Nephron (organoid): ENCODE data around the gene DCAF8.
A peak's percentile ranks its signal among the peaks of the same experiment; 100 is the strongest.

Experiments
- H3K27ac Mint-ChIP-seq, 3 experiments: 2 replicates each; pipeline ENCODE4 v1.8.0; 2020; ENCODE audit warnings: mixed read lengths in 3 of 3, mild to moderate bottlenecking in 2 of 3, moderate library complexity in 1 of 3
- H3K27me3 Mint-ChIP-seq: 2 replicates; pipeline ENCODE4 v1.8.0; 2021; ENCODE audit warnings: low read depth, mild to moderate bottlenecking, moderate library complexity, mixed read lengths
- H3K36me3 Mint-ChIP-seq: 2 replicates; pipeline ENCODE4 v1.8.0; 2020; ENCODE audit warnings: low read depth, mixed read lengths
- H3K4me1 Mint-ChIP-seq: 2 replicates; pipeline ENCODE4 v1.8.0; 2020; ENCODE audit warnings: mixed read lengths
- H3K4me3 Mint-ChIP-seq, 3 experiments: 2 replicates each; pipeline ENCODE4 v1.8.0; 2020; ENCODE audit warnings: mild to moderate bottlenecking in 3 of 3, mixed read lengths in 3 of 3, moderate library complexity in 2 of 3
- H3K9me3 Mint-ChIP-seq: 2 replicates; pipeline ENCODE4 v1.8.0; 2020; ENCODE audit warnings: mixed read lengths
- CTCF ChIP-seq, 3 experiments: fragments of 200-600 bp; sonication (generic); IDR thresholded peaks; one replicate each; pipeline ENCODE4 v1.5.0; 2021; ENCODE audit warnings: antibody characterized with exemption in 3 of 3; ENCODE audit not compliant: unreplicated experiment in 3 of 3

DCAF8 gene

GRCh38 chr1:160168016-160168415, 94.3 kb downstream of the DCAF8 start:
- Mint-ChIP-seq H3K27me3 (peaks cover 20% of the 10 kb centered on the region), H3K36me3 (no peaks in the 10 kb centered on the region), H3K4me1 (peaks cover 30% of the 10 kb centered on the region), H3K27ac (peak overlapping the region; percentile 18 to 59 (median 34)), H3K4me3 (no peak overlapping the region), H3K9me3 (no peaks in the 10 kb centered on the region)
- no peak for TF ChIP-seq CTCF (IDR thresholded peaks at IDR 0.05; ENCODE audit: unreplicated experiment in 3 of 3)

DNA sequence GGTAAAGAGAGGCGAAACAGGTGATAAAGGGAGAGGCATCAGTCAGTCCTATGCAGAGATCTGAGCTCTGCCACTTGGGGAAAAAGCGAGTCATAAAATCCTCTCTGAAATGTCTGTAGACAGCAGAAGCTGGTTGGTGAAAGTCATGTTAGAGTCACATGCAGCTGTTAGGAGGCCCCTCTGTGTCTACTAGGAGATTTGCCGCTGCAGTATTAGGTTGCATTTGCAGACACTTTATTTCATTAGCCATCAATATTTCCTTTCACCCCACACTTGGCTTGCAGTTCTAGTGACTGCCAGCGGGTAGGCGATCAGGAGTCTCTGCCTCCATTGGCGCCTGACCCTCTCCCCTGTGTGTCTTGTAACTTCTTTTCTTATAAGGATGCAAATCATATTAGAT, 94.8 kb downstream of the DCAF8 start:
- H3K4me1 Mint-ChIP-seq: peaks cover 30% of the 10 kb centered on the region
- no peaks in the 10 kb centered on the region for H3K9me3 Mint-ChIP-seq
- no peak overlapping the region for H3K4me3 Mint-ChIP-seq
- no peak for TF ChIP-seq CTCF (IDR thresholded peaks at IDR 0.05; ENCODE audit: unreplicated experiment in 3 of 3)
- H3K36me3 Mint-ChIP-seq: no peaks in the 10 kb centered on the region
- H3K27ac Mint-ChIP-seq: peak overlapping the region; percentile 18 to 59 (median 50)
- peaks cover 20% of the 10 kb centered on the region for H3K27me3 Mint-ChIP-seq

GRCh38 chr1:160167056-160167455, 95.3 kb downstream of the DCAF8 start:
- no peak for TF ChIP-seq CTCF (IDR thresholded peaks at IDR 0.05; ENCODE audit: unreplicated experiment in 3 of 3)
- Mint-ChIP-seq H3K36me3 (no peaks in the 10 kb centered on the region), H3K9me3 (no peaks in the 10 kb centered on the region), H3K27ac (peak overlapping the region in 2 of 3 experiments; percentile 43 to 50), H3K27me3 (peaks cover 20% of the 10 kb centered on the region), H3K4me1 (peaks cover 30% of the 10 kb centered on the region), H3K4me3 (no peak overlapping the region)

DNA sequence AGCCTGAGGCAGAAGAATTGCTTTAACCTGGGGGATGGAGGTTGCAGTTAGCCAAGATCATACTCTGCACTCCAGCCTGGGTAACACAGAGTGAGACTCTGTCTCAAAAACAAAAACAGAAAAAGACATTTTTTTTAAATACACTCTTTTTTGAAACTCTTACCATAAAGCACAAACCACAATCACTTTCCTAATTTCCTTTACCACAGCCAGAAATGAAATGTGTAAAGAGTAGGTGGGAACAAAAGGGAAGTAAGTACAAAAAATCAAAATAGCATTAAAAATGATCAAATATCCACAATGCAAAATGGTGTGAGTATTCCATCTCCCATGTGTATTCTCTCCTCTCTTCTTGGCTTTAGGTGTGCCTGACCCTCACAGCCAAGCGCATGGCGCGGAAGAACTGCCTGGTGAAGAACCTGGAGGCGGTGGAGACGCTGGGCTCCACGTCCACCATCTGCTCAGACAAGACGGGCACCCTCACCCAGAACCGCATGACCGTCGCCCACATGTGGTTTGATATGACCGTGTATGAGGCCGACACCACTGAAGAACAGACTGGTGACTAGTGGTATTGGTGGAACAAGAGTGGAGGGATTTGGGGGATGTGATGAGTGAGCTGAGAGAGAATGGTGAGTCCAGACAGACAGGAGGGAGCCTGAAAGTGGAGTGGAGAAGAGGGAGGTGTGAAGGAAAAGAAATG, 96.0 kb downstream of the DCAF8 start:
- no peak for TF ChIP-seq CTCF (IDR thresholded peaks at IDR 0.05; ENCODE audit: unreplicated experiment in 3 of 3)
- no peak overlapping the region for H3K4me3 Mint-ChIP-seq
- H3K4me1 Mint-ChIP-seq: peaks cover 30% of the 10 kb centered on the region

More for the DNA sequence above, 96.0 kb downstream of the DCAF8 start:
- Mint-ChIP-seq H3K36me3 (no peaks in the 10 kb centered on the region), H3K27ac (peak overlapping the region in 1 of 3 experiments; percentile 1), H3K9me3 (no peaks in the 10 kb centered on the region), H3K27me3 (peaks cover 19% of the 10 kb centered on the region)
